Astrocyte of the hippocampus (primary cell): ENCODE data around the gene PML.
"Not testable (repeated sequence)": the region's sequence is repeated elsewhere in the genome, so short reads cannot be mapped to it uniquely, and the experiment has no call there.

ENCODE experiments used
- DNase-seq: peaks from one replicate; pipeline ENCODE4 v3.0.0; 2011; ENCODE audit warnings: low read depth, low spot score

The PML gene

DNA sequence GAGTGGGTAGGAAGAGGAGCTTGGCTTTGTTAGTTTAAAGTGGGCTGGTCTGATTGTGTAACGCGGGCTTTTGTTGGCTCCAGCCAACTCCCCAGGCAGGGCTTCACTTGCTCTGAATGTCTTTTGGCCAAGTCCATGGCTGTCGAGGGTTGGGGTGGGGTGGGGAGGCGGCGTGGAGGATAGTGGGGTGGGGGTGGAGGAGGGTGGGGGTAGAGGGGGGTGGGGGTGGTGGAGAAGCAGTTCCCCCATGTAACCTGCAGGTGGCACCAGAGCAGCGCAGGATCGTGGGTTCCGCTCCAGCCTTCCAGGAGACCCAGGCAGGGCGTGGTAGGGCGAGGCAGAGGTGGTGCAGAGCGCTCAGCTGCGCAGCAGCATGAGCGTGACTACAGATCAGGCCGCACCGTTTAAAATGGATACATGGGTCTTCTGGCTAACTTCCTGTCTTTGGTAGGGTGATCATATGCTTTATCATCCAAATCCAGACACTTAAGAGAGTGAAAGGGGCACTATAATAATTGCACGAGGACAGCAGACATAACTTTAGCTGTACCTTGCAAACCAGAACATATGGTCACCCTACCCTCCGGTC lies 59.5 kb downstream of the PML start:
- peak; percentile 77 for DNase-seq

DNA sequence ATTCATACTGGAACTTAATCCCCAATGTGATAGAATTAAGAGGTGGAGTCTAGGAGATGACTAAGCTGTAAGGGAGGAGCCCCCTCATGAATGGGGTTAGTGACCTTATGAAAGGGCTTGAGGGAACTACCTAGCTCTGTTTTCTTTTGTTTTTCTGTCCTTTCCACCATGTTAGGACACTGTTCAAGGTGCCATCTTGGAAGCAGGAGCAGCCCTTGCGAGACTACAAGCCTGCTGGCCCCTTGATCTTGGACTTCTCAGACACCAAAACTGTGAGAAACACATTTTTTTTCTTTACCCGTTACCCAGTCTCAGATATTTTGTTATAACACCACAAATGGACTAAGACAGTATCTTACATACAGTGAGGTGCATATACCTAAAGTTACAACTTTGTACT lies 61.3 kb downstream of the PML start:
- no peak for DNase-seq

DNA sequence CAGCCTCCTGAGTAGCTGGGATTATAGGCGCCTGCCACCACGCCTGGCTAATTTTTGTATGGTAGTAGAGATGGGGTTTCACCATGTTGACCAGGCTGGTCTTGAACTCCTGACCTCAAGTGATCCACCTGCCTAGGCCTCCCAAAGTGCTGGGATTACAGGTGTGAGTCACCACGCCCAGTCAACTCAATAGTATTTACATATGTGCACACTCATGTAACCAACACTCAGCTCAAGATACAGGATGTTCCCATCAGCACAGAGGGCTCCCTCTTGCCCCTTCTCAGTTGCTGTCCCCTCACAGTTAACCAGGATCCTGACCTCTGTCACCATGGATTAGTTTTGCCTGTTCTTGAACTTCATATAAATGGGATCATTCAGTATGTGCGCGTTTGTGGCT lies 61.8 kb downstream of the PML start:
- DNase-seq = not testable (repeated sequence)

DNA sequence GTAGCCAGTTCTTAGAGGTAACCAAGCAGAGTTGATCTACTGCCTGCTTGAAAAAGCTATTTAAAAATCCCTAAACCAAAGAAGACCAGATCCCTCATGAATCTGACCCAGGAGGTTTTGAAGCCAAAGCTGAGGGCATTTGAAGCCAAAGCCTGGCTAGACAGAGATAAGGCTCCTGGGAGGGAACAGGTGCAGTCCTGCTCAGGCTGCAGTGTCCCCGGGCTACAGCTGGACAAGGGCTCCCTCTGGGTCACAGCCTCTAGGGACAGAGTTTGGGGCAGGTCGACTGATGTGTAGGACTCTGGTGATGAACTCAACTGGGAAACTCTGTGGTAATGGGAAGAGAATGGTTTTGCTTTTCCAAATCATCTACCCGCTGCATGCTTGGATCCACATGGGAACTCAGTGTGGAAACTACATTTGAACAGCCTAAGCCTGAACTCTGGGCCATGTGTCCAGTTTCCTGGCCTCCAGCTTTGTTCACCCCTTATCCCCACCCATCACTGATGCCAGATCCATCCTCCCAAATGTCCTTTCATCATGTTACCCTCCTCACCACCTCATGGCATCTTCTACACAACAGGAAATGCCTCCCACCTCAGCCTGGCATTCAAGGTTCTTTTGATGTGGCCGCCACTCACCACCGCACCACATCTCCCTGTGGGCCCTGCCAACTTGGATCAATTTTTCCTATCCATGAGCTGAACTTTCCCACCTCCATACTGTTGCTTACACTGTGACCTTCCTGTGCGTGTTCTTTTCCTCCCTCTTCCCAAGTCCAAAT lies 64.7 kb downstream of the PML start:
- not testable (repeated sequence) for DNase-seq

DNA sequence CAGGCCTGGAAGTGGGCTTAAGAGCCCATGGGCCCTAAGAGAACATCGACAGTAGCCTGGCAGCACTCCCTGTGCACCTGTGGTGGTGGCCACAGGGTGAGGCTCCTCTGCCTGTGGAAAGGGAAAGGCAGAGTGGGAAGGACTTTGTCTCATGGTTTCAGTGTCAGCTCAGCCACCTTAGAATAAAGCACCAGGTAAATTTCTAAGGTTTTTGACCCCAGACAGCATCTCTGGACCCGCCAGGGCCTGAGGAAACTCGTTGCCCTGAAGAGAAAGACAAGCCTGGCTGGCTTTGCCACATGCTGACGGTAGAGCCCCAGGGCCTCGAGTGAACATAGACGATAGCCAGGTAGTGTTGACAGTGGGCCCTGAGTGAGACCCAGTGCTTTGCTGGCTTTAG lies 65.7 kb downstream of the PML start:
- no peak for DNase-seq

DNA sequence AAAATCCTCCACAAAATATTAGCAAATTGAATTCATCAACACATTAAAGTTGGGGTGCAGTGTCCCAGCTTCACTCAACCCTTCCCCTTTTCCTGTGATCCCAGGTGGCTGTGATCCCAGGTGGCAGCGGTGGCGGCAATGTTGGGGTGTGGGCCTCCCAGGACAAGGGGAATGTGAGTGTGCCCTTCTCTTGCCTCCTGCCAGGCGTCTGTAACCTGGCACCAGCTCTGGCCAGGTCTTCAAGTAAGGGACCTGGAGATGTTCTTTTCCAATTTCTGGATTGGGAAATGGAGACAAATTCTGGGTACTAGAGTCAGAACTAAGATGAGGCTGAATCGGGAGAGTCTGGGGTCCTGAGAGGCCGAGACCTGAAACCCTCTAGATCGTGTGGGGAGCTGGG lies 67.7 kb downstream of the PML start:
- no peak for DNase-seq

DNA sequence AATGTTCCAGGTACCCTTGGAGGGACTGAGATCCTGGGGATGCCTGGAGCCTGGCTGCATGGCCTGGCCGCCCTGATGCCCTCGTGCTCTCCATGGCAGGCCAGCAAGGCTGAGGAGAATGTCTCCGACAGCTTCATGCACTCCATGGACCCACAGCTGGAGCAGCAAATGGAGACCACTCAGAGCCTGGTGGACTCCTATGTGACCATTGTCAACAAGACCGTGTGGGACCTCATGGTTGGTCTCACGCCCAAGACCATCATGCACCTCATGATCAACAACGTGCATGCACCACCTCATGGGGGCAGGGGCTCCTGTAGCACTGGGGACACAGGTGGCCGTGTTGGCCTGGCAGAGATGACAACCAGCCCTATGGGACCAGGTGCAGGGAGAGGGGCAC lies 68.2 kb downstream of the PML start:
- no peak for DNase-seq

DNA sequence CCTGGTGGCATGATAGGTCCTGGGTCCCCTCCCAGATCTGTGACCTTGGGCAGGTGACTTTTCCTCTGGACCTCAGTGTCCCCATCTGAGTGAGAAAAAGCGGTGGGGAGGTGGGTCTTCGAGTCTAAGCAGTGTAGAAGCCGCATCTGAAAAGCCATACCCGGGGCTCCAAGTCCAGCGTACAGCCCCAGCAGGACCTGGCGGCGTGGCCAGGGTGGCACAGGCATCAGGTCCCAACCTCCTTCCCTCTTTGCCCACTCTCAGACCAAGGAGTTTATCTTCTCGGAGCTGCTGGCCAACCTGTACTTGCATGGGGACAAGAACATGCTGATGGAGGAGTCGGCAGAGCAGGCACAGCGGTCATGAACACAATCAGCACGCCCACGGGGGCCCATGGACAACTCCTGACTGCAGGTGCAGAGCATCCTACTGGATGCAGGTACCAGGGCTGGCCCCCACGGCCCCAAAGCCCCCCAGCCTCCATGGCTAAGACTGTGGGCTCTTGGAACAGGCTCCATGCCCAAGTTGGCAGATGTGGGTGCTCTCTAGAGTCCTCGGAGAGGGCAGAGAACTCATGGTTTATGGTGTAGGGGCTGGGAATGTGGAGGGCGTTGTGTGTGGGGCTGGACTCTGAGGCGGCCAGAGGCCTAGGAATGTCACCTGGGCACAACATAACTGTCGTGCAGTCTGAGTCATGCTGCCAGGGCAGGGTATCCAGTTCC lies 69.1 kb downstream of the PML start:
- not testable (repeated sequence) for DNase-seq

DNA sequence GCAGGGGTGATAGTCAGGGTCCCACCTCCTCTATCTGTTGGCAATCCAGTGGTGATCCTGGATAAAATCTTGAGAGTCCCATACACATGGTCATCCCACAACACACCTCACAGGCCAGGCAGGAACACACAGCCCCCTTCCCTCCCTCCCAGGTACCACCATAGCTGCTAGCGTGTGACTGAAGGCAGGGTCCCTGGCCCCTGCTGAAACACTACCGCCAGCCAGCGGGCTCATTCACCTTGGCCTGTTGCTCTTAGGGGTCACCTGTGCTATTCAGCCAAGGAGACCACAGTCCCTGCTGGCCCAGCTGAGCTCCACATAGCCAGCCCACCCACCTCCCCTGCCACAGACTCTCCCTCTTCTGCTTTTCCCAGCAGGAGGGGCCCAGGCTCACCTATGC lies 69.7 kb downstream of the PML start:
- not testable (repeated sequence) for DNase-seq

DNA sequence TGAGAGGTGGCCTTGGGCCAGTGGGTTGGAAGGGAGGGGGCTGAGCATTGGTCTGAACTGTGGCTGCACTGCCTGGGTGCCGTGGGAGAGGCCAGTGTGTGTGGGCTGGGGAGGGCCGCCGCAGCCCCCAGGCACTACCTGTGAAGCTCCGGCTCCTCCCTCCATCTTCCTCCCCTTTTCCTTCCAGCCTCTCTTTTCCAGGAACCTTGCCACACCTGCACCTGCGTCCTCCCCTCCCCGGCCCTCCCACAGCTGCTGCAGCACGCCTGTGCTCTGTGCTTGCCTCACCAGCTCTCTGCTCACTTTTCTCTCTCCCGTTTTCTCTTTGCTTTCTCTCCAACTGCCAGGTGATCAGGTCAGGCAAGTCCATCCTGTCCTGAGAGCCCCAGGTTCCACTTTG lies 70.3 kb downstream of the PML start:
- DNase-seq = not testable (repeated sequence)

DNA sequence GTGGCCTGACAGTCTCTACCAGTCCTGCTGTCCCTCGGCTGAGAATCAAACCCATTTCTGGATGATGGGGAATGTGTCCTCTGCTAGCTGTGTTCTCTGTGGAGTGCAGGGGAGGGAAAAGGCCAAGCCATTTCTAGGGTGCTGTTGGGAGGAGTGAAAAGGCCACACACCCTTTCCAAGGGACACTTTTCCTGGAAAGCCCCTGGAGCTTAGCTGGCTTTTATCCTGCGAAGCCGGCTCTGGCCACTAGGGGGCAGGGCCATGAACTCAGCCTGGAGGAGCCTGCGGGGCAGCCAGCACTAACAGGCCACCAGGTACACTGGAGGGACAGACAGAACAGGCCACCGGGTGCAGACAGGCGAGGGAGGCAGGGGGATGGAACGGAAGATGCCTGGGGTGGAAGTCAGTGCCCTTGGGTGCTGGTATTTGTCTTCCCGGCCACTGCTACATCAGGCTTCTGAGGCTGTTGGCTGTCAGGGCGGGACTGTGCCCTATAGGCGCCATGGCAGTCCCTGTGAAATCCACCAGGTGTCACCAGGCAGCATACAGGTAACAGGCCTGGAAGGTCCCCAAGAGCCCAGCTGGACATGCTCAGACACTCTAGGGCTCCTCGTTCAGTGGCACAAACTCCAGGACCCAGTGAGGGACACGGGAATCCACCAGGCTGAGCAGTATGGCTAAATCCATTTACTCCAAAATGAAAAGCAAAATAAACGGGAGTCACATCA lies 71.3 kb downstream of the PML start:
- DNase-seq = not testable (repeated sequence)

DNA sequence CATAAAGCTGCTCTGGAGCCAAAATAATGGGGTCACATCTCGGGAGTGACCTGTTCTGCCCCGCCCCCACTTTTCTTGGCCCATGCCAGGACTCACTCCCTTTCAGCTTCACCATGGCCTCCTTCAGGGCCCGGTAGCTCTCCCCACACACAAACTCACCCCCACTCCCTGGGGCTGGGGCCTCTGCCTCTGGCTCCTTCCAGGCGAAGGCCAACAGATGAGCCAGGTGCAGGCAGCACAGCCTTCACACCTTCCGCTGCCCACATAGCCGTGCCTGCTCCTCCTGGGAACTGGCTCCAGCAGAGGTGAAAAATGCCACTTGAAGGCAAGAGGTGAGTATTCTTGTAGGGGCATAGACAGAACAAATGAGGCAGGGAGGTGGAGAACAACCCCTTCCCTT lies 77.1 kb downstream of the PML start:
- not testable (repeated sequence) for DNase-seq

DNA sequence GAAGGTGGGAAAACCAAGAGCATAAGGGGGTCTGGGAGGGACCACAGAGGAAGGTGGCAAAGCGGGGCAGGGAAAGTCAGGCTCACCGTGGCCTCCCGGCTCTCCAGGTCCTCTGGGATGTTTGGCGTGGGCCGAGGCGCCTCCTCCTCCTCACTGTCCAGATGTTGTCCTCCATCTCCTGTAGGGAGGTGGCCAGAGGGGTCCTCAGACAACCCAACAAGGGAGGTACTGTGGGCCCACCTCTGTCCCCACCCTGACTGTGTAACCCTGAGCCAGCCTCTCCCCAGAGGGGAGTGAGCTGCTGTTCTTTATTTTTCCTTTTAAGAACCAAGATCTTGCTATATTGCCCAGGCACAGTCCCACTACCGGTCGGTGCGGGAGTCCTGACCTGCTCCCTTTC lies 77.6 kb downstream of the PML start:
- DNase-seq = not testable (repeated sequence)

DNA sequence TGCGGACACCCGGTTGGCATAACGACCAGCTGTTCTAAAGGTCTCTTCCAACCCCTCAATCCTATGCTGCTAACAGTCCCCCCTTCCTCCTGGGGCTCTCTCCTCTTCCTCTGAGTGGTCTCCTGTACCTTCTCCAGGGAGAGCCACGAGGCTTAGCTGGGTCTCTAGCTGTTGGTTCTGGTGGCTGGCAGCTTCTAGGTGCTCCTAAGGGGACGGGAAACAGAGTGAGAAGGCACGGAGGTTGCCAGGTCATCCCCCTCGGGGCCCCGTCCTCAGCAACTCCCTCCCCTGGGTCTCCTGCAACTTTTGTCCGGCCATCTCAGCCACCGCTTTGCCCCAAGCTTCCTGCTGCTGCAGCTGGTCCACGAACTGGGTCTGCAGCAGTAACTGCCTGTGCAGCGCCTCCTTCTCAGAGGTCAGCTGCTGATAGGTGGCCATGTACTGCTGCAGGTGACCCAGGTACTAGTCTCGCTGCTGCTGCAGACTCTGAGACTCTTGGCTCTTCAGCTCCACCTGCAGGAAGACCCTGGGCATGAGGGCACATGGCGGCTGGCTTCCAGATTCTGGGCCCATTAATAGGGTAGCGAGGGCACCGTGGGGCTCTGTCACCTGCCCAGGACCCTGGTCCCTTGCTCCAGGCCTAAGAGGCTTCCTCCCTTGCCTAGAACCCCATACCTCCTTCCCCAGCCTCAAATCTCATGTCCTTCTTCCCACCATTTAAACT lies 78.3 kb downstream of the PML start:
- not testable (repeated sequence) for DNase-seq

DNA sequence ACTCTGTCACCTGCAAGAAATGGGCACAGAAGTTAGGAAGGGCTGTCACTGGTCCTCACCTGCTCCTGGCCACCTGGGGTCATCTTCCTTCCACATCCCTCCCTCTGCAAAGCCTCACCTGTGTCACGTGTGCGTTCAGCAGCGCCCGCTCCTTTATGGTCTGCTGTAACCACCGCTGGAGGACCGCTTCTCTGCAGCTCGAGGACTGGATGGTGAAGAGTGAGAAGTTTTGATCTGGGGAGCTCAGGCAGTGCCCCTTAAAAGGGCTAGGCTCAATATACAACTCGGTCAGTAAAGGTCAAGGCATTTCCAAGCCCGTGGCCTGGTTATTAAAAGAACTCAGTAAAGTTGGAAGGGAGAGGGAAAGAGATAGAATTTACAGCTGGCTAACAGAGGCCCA lies 81.3 kb downstream of the PML start:
- DNase-seq = not testable (repeated sequence)

DNA sequence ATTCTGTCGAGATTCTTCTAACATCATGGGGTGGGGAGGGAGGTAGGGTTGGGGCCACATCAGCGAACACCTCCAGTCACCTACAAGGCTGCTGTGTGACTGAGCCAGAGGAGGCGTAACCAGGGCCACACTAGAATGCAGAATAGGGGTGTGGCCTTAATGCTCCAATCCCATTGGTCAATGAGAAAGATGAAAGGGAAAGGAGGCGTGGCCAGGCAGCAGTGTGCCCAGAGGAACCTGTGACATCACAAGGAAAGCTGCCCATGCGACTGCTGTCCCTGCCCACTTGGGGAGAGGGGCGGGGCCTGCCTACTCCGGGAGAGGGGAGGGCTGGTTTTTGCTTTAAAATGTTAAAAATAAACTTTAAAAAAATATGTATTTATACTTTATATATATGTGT lies 87.9 kb downstream of the PML start, which contains the start of gene GOLGA6A:
GOLGA6A (minus strand) TSS at position 101 of the 400 bp plus-strand sequence; CDS start at position 60, 41 bp downstream.
- DNase-seq = not testable (repeated sequence)

DNA sequence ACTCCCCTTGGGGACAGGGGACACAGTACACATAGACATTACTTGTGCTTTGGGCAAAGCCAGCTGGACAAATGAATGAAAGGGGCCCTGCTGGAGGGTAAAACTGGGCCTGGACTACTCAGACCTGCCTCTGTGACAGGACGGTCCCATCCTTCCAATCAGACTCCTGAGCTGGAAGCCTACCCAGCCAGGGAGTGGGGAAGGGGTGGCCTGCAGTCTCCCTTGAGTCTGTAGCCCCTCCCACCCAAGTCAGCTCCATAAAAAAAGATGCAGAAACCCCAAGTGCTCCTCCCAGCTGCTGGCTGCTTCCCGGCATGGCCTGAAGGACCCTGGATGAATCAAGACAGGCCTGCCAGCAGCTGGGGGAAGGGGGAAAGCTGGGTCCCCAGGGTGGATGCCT lies 100.1 kb downstream of the PML start:
- DNase-seq = not testable (repeated sequence)

DNA sequence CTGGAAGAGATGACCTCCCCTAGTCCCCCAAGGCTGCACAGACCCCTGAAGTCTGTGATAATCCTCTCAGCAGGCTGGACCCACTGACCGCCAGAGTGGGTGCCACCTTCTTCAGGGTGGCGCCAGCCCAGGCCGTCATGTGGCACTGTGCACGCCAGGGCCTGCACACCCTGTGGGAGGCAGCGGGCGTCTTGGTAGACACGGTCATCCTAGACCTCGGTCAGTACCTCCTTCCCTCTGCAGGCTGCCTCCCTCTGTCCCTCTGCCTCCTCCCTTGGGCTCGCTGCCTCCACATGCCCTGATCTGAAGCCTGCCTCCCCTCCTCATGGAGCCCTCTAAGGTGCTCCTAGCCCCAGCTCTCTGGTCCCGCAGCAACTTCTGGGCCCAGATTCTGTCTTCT lies 101.1 kb downstream of the PML start:
- not testable (repeated sequence) for DNase-seq

DNA sequence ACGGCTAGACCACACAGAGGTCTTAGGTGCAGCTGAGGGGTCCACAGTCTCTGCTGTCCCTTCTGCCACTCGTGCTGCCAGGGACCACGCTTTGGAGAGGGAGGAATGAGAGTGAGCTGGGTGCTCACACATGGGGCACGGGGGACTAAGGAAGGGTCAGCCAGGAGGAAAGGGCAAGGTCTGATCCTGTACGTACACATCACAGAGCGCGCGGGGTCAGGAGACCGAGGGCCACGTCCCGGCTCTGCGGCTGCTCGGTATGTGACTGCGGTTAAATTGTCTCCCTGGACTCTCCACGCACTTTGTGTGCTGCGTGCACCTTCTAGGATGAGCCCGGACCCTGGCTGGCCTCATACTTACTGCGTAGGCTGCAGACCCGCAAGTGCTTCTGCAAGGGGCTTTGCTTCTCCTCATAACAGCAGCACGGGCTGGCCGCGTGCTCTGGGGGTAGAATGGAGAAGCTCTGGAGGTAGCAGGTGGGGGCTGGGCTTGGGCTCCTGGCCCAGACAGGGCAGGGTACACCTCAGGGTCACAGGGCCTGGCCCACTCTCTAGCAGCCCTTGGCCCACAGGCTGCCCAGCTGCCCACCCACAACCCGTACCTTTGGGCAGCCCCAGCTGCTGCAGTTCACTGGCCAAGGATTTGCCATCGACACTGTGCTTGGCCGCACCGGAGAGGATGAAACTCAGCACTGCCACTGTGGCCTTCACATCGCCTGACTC lies 102.4 kb downstream of the PML start:
- DNase-seq = not testable (repeated sequence)
